Lower leg skin (tissue), 3 donors: ENCODE results near the gene RGSL1.

Experiments used
- CTCF ChIP-seq, 3 donors: fragments of 450-650 bp; IDR thresholded peaks; one replicate each; pipeline ENCODE4 v1.5.1; 2016; ENCODE audit warnings: antibody characterized with exemption in 3 of 3, mild to moderate bottlenecking in 3 of 3, moderate library complexity in 2 of 3
- POLR2A ChIP-seq, 2 donors: fragments of 450-650 bp; IDR thresholded peaks; one replicate each; pipeline ENCODE4 v1.6.1; 2016 to 2017; ENCODE audit warnings: antibody characterized with exemption in 2 of 2, mild to moderate bottlenecking in 1 of 2, moderate library complexity in 1 of 2

GRCh38 chr1:182569939-182570610, 120.1 kb downstream of the RGSL1 start:
- TF ChIP-seq POLR2A (IDR thresholded peaks at IDR 0.05) (no peak), CTCF (IDR thresholded peaks at IDR 0.05) (no peak)
